Activated CD4-positive, CD25-positive, alpha-beta regulatory T cell treated with anti-CD3 and anti-CD28 coated beads, Interleukin-2, amount 50 U/mL, for 24 hours (primary cell): Measurements from ENCODE around the gene TESK1.

Experiments used
- ATAC-seq, 2 donors: fragments of 150-1000 bp; cut with Tn5 transposase; one replicate each; pipeline ENCODE4 v1.10.0; 2021; ENCODE audit warnings: mild to moderate bottlenecking in 1 of 2, moderate library complexity in 1 of 2

Gene TESK1, protein sequence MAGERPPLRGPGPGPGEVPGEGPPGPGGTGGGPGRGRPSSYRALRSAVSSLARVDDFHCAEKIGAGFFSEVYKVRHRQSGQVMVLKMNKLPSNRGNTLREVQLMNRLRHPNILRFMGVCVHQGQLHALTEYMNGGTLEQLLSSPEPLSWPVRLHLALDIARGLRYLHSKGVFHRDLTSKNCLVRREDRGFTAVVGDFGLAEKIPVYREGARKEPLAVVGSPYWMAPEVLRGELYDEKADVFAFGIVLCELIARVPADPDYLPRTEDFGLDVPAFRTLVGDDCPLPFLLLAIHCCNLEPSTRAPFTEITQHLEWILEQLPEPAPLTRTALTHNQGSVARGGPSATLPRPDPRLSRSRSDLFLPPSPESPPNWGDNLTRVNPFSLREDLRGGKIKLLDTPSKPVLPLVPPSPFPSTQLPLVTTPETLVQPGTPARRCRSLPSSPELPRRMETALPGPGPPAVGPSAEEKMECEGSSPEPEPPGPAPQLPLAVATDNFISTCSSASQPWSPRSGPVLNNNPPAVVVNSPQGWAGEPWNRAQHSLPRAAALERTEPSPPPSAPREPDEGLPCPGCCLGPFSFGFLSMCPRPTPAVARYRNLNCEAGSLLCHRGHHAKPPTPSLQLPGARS

DNA sequence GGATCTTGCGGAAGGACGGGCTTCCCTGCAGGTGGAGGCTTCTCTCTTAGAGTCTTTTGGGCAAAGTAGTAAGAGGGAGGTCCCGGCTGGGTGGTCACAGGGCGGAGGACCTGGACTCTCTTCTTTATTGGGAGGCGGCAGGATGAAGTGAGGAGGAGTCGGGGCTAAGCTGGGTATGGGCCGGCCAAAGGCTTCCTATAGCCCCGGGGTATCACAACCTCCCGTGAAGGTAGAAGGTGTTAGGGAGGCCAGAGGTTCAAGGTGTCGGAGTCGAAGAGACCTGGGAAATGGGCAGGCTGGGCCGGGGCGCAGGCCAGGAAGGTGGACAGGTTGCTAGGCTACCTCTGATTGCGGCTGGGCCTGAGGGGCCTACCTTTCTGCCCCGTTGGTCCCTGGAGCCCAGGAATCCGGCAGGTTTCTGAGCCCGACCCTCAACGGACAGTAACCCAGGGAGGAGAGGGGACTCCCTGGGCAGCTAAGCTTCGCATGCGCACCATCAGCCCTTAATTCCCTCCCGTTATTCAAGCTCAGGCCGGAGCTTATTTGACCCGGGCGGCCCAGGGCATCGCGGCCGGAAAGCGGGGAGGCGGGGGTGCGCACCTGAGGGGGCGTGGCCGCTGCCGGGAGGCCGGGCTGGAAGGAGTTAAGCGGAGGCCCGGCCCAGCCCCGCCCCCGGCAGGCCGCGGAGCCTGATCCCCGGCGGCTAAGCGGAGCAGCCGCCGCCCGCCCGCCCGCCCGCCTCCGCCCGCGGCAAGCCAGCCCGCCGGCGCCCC lies at the start of gene TESK1:
Gene TESK1, plus strand, starts transcription at position 685 of the 773 bp plus-strand sequence. CDS start 358 bp downstream, outside the sequence.
- peak; percentile 44 to 51 for ATAC-seq

DNA sequence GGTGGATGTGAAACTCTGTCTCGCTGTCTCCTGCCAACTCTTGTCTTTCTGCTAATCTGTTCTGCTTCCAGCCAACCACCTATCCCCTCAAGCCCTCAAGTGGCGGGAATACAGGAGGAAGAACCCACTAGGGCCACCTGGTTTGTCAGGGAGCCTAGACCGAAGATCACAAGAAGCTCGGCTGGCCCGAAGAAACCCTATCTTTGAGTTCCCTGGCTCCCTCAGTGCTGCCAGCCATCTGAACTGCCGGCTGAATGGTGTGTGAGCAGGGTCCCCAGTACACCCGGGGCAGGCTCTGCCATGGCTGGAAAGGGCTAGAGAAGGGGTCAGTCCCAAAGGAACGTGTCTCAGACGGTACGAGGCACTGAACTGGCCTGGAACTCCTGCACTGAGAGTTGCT lies 49.2 kb upstream of the TESK1 start:
- no peak for ATAC-seq

DNA sequence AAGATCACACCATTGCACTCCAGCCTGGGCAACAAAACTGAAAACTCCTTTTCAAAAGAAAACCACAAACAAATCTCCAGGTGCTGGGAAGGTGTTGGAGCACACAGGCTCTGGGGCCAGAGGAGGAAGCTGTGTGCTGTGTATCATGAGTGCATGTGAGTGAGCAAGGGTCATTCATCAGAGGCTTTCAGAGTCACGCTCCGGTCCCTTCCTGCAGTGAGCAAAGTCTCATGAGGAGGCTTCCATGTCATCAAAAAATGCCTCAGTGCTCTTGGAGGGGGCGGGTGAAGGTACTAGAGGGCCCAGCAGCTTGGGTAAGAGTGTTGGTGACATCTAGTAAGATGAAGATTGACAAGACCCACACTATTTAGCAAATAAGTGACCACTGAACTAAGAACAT lies 48.3 kb upstream of the TESK1 start:
- ATAC-seq = no peak

DNA sequence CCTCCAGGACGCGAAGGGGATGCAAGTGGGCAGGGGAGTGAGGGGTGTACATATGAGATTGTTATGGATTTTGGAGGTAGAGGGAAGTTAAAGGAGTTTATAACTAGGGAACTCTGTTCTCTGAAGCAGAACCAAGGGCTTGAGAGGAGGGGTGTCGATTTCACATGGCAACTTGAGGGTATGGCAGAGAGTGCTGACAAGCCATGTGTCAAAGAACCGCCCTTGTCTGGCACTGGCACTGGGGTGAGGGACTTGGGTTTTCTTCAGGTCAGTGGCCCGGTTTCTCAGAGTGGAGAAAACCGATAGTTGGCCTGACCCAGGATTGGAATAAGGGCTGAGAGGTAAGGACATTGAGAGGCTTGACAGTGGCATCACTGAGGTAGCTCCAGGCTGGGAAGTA lies 47.7 kb upstream of the TESK1 start:
- ATAC-seq = no peak

DNA sequence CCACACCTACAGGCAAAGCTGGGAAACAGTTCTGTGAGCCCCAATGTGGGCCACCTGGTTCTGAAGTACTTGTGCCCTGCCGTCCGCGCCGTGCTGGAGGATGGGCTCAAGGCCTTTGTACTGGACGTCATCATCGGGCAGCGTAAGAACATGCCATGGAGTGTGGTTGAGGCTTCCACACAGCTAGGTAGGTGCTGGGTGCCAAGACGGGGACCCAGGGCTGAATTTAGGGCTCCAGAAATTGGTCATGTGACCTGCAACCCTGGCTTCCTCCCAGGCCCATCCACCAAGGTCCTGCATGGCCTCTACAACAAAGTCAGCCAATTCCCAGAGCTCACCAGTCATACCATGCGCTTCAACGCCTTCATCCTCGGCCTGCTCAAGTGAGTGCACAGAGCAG lies 46.9 kb upstream of the TESK1 start:
- ATAC-seq = no peak

DNA sequence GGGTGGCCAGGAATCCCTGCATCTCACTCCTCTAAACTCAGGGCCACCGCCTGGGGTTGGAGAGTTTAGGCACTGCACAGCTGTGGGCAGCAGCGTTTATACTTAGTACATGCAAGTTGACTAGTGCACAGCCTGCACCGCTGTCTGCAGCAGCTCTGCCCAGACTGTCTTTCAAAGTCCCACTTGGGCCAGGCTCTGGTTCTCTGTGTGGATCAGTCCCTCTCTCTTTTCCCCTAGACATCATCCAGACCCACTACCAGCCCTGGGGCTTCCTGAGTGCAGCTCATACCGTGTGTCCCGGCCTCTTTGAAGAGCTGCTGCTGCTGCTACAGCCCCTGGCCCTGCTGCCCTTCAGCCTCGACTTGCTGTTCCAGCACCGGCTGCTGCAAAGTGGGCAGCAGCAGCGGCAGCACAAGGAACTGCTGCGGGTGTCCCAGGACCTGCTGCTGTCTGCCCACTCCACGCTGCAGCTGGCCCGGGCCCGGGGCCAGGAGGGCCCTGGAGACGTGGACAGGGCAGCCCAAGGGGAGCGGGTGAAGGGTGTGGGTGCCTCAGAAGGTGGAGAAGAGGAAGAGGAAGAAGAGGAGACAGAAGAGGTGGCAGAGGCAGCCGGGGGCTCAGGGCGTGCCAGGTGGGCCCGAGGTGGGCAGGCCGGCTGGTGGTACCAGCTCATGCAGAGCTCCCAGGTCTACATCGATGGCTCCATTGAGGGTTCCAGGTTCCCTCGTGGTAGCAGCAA lies 45.1 kb upstream of the TESK1 start:
- no peak for ATAC-seq

DNA sequence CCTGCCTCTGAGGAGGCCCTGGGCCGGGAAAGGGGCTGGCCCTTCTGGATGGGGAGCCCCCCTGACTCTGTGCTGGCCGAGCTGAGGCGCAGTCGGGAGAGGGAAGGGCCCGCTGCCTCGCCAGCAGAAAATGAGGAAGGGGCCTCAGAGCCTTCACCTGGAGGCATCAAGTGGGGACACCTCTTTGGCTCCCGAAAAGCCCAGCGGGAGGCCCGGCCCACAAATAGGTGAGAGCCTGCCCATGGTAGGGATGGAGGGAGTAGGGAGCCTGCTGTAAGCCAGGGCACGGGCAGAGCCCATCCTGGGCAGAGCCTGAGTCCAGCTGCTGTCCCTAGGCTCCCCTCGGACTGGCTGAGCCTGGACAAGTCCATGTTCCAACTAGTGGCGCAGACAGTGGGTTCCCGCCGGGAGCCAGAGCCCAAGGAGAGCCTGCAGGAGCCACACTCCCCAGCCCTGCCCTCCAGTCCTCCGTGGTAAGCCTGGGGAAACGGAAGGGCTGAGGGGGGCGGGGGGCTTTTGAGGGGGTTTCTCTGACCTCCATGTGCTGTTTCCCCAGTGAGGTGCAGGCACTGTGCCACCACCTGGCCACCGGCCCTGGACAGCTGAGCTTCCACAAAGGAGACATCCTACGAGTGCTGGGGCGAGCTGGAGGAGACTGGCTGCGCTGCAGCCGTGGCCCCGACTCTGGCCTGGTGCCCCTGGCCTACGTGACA lies 44.3 kb upstream of the TESK1 start:
- no peak for ATAC-seq

DNA sequence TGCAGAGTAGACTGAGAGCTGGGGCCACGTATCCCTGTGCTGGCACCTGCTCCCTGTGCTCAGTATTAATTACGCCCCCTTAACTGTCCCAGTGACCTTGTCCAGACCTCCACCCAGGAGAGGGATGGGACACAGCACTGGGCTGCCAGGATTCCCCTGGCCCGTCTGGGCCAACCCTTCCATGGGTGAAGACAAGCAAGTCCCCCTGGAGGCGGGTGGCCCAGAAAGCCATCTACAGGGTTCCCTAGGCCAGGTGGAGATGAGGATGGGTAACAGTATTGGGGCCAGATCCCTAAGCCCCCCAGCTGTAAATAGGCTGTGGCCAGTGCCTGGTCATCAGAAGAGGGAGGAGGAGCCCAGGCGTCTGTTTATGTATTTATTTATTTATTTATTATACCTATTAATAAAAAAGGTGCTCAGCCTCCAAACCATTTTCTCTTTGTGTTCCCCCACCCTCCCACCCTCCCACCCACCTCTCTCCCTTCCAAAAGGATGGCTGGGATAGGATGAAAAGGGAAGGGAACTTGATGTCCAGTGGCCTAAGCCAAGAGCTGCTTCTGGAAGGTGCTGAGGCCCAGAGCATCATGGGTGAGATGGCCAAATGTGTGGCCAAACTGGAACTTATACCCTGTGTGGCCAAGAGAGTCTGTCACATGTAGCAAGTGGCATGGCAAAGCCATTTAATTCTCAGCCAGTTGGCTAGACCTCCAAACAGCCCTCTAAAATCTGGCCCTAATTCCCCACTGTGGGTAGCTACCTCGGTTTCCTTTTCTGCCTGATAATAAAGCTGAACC lies 43.4 kb upstream of the TESK1 start:
- ATAC-seq = no peak

DNA sequence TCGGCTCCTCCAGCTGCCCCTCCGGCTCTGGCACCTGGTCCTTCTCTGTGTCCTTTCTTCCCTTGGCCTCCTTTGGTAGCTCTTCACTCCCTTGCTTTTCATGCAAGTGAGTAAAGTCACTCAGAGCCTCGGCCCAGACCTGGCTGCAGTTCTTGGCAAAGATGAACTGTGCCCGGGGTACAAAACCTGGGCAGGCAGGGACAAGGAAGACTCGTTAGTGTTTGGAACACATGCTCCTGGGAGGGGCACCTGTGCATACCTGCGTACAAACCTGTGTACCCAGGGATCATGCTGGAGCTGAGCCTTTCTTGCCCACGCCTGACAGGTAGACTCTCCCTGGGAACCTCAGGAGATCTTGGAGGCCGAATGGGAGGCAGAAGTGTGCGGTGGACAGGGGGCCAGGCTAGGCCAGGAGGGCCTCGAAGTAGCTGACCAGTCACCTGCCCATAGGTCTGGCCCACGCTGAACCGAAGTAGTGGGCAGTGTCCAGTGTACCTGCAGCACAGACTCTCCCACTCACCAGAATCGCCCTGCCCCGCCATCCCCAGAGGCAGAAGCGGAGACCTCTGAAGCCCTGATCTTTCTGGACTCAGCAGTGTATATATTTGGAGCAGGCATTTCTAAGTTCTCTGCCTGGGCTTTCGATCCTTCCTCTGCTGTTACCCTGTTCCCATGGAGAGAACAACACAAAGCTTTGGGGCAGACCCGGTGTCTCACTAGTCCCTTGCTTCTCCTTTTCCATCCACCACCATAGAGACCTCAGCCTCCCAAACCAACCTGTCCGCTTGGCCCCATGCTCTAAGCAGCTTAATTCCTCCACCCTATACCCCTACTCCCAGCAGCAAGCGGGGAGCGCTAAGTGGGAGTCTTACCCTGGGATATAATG lies 41.9 kb upstream of the TESK1 start:
- ATAC-seq = no peak

DNA sequence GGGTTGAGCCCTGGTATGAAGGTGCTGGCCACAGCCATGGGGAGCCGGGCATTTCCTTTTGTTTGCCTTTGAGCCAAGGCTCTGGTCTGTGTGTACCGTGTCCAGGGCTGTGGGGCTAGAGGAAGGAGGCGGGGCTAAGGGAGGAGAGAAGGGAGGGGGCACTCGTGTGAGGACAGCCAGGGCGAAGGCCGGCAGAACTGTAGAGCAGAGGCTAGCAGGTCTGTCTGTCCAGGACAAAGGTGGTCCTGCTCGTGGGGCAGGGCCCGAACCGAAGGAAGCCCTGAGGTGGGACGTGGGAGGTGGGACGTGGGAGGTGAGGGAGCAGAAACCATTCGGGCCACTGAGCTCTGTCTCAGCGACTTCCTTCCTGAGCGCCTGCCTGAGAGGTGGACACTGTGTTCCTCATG lies 41.3 kb upstream of the TESK1 start:
- ATAC-seq = no peak

DNA sequence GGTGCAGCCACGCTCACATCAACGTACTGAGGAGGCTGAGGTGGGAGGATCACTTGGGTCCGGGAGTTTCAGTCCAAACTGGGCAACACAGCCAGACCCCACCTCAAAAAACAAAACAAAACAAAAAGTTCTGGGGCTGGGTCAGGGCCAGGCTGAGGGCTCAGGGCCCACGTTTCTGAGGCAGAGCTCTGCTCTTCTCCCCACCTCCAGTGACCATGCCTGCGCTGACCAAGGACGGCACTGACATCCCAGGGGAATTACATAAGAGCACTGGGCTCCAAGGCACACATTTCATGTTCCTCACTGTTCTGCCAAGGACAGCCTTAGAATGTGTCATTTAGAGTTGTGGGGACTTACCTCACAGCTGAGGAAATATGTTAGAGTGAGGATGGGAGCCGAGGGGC lies 40.4 kb upstream of the TESK1 start:
- no peak for ATAC-seq

DNA sequence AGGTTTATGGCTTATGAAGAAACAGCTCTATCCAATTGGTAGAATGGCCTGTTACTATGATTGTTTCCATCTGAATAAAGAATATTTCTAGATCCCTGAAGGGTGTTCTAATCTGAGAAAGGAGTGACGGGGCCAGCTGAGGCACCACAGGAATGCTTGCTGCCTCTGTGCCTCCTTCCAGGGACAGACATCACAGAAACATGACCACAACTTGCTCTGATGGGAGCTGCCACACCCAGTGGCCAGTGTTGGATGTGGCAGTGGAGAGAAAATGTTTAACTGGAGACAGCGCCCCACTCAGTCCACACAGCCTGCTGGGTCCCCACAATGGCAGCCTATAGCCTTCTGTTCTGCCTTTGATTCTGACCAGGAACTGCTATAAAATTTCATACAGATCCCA lies 38.6 kb upstream of the TESK1 start:
- no peak for ATAC-seq

DNA sequence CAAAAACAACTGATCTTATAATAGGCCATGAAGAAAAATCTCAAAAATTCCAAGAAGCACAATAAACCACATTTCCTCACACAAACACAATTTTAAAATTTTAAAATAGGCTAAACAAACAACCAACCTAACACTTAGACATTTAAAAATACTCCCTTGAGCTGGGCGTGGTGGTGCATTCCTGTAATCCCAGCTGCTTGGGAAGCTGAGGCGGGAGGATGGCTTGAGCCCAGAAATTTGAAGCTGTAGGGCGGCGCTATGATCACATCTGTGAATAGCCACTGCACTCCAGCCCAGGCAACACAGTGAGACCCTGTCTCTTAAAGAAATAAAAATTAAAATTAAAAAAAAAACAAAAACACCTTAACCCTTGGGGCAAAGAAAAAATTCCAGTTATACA lies 36.9 kb upstream of the TESK1 start:
- ATAC-seq = no peak

DNA sequence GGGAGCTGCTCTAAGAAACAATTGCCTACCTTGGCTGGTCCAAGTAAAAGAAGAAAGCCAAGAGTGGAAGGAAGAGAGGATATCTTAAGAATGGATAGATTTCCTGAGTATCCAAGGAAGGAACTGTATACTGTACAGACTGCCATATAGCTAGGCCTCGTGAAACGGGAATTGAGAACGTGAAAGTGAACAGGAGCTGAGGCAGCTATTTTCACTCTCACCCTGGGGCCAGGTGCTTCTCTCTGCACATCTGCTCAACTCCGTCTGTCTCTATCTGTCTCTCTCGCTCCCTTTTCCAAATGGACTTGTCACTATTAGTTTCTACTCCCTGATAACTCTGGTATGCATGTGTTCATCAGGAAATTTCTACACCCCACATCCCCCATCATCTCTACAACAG lies 35.9 kb upstream of the TESK1 start:
- no peak for ATAC-seq

DNA sequence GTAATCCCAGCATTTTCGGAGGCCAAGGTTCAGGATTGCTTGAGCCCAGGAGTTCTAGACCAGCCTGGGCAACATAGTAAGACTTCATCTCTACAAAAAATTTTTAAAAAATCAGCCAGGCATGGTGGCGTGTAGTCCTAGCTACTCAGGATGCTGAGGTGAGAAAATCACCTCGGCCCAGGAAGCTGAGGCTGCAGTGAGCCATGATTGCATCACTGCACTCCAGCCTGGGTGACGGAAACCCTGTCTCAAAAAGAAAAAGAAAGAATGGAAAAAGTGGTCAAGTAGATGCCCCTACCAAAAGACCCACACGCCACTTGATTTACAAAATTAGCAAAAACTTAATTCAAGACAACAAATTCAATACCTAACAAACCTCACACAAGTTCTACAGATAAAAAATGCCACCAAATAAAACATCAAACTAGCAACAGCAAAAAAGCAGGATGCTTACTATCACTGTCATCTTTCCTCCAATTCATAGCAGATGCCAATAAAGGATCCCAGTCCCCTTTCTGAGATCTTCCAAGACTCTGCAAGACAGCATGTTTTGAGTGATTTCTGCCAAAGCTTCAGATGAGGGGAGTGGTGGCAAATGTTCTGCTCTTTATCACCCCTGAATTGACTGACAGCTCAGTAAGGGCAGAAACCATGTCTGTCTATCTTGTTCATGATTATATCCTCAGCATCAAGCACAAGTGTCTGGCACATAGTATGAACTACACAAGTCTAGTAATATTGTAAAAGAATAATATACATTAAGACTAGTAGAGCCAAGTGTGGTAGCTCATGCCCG lies 34.2 kb upstream of the TESK1 start:
- ATAC-seq = peak; percentile 88 to 91

DNA sequence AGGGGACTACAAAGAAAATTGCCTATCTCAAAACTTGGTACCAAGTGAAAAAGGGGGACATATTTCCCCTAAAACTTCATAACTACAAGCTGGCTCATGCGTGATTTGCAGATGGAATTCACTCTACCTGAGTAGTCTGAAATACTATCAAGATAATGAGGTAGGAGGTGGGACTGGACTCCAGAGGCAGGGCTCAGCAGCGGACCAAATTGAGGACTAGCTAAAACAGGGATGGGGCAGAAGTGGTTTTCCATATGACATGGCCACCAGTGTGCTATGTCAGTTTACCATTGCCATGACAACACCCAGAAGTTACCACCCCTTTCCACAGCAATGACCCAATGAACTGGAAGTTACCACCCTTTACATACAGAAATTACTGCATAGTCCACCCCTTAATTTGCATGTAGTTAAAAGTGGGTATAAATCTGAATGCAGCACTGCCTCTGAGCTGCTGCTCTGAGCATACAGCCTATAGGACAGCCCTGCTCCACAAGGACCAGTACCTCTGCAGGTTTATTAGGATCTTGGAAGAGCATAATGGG lies 30.4 kb upstream of the TESK1 start:
- no peak for ATAC-seq

DNA sequence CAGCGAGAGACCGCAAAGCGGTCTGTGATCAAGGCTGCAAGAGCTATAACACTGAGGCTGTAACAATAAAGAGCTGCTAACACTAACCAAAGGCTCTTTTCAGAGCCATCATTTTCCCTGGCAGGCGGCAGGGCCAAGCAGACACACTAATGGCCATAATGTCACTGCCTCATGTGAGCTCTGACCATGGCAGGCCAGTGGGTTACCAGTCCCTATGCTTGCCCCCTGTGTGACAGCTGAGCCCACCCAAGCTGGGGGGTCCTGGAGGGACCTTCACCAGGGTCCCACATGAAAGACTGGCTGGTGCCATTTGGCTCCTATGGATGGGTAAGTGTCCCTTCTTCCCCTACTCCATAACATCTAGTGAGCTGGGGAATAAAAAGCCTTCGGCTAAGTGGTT lies 29.6 kb upstream of the TESK1 start:
- ATAC-seq = no peak

DNA sequence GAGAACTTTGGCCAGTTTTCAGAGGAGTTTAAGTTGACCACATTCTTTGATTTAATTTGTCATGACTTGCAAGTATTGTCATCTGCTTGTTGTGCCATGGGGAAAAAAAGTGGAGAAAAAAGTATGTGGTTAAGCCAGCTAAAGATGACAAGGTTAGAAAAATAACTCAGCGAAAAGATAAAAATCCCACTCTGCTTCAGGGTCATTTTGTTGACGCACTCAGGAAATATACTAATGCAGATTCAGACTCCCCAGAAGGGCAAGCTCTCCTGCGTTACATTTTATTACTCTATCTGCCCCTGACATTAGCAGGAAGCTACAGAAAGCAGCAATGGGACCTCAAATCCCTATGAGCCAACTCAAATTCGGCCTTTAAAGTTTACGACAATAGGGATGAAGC lies 27.6 kb upstream of the TESK1 start:
- ATAC-seq = no peak

DNA sequence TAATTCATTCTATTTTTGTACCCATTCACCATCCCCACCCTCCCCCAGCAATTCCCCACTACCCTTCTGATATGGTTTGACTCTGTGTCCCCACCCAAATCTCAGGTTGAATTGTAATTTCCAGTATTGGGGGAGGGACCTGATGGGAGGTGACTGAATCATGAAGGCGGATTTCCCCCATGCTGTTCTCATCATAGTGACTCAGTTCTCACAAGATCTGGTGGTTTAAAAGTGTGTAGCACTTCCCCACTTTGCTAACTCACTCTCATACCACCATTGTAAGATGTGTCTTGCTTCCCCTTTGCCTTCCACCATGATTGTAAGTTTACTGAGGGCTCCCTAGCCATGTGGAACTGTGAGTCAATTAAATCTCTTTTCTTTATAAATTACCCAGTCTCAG lies 25.9 kb upstream of the TESK1 start:
- peak; percentile 95 to 96 for ATAC-seq
